Activated naive CD4-positive, alpha-beta T cell treated with anti-CD3 and anti-CD28 coated beads, Interleukin-2, amount 10 ng/mL, durations not matched to agents 5 hours and 36 hours (primary cell): ENCODE measurements around the gene TAB3. TPM values are rescaled to one million over a fixed set of nuclear protein-coding genes. Genes with fewer than 3 reads are reported as not detected.

ENCODE experiments used
- total RNA-seq, 2 experiments: library from RNA; stranded (reverse); gene quantifications; one replicate each; pipeline ENCODE4 v1.2.3, GENCODE V29; 2021

TAB3 gene, protein sequence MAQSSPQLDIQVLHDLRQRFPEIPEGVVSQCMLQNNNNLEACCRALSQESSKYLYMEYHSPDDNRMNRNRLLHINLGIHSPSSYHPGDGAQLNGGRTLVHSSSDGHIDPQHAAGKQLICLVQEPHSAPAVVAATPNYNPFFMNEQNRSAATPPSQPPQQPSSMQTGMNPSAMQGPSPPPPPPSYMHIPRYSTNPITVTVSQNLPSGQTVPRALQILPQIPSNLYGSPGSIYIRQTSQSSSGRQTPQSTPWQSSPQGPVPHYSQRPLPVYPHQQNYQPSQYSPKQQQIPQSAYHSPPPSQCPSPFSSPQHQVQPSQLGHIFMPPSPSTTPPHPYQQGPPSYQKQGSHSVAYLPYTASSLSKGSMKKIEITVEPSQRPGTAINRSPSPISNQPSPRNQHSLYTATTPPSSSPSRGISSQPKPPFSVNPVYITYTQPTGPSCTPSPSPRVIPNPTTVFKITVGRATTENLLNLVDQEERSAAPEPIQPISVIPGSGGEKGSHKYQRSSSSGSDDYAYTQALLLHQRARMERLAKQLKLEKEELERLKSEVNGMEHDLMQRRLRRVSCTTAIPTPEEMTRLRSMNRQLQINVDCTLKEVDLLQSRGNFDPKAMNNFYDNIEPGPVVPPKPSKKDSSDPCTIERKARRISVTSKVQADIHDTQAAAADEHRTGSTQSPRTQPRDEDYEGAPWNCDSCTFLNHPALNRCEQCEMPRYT
- total RNA-seq, result 10 to 100 TPM; 16.3 to 17.0 TPM

DNA sequence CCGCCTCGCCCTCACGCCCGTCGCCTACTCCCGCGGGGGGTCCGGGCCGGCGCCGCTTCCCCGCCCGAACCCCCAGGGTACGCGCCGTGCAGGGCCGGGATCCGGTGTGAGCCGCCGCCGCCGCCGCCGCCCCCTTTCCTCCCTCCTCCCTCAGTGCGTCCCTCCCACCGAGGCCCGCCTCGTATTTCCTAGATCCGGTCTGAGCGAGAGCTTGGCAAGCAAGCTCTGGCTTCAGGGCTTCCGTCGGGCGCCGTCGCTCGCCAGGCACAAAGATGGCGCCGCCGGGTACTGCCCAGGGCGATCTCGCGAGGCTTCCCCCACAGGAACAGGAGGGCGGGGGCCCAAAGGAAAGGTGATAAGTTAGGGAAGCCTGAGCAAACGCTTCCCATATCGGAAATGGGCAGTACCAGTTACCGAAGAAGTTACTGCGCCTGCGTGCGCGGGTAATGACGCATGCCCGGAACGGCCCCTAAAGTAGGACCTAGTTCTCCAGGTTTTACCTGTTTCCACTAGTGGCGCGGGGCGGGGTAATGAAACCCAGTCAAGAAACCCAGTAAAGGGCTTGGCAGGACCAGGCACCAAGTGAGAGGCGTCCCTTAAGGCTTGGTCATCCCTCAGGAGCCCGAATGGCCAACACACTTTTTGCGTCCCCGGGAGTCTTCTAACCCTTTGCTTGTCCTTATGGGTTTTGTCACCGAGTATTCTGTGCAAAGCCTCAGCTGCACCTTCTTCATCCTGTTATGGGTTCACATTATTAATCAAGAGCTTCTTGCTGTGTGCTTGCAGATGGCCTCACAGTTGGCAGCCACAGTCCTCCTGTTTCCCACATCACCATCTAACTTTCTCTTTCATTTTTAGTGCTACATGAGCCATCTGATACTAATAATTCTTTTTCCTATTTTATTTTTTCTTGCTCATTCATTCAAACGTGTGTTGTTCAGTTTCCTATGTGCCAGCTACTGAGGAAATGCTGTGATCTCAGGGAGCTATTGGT is at the start of gene TAB3:
TSS of gene TAB3 (minus strand) at position 108 of the 994 bp plus-strand sequence. CDS start 29,666 bp downstream, outside the sequence.

Other genes starting within 250 kb of the TAB3 start
- 10 to 100 TPM; 18.5 to 18.9 TPM for gene GK, start 235.8 kb downstream of the TAB3 start, total RNA-seq
- not detected for gene FTHL17, start 182.8 kb upstream of the TAB3 start, total RNA-seq